GM23338 (cell line): ENCODE measurements around the gene AGER.

Experiments used
- CREB1 ChIP-seq: fragments of 250-450 bp; sonication (Bioruptor Pico); IDR thresholded peaks from 2 replicates; pipeline ENCODE4 v1.5.0; 2020; ENCODE audit warnings: low read depth, mild to moderate bottlenecking, moderate library complexity
- EZH2 ChIP-seq: fragments of 200-600 bp; sonication (generic); IDR thresholded peaks from one replicate; pipeline ENCODE4 v1.8.0; 2017; ENCODE audit warnings: antibody characterized with exemption, mild to moderate bottlenecking, low read depth; ENCODE audit not compliant: unreplicated experiment
- EZH2phosphoT487 ChIP-seq: fragments of 200-600 bp; sonication (generic); IDR thresholded peaks from one replicate; pipeline ENCODE4 v1.8.1; 2018; ENCODE audit warnings: antibody characterized with exemption; ENCODE audit not compliant: unreplicated experiment
- POLR2AphosphoS5 ChIP-seq: IDR thresholded peaks from 2 replicates; pipeline ENCODE4 v1.6.1; 2016; ENCODE audit warnings: antibody characterized with exemption, low read depth
- ZNF114 ChIP-seq: fragments of 250-450 bp; sonication (Bioruptor Pico); IDR thresholded peaks from 2 replicates; pipeline ENCODE4 v1.5.0; 2020; ENCODE audit warnings: mild to moderate bottlenecking, moderate library complexity
- ZNF331 ChIP-seq: fragments of 250-450 bp; sonication (Bioruptor Pico); IDR thresholded peaks from 2 replicates; pipeline ENCODE4 v1.5.0; 2020; ENCODE audit warnings: low read depth, mild to moderate bottlenecking, moderate library complexity
- TF ChIP-seq, protein P1 (sequence below), 2 experiments: fragments of 200-600 bp in 1 of 2; sonication (generic) in 1 of 2; conservative IDR thresholded peaks; 2 replicates each; pipeline versions ENCODE4 v1.5.1 to v1.6.1; 2016 to 2017; ENCODE audit warnings: antibody characterized with exemption in 2 of 2, low read depth in 2 of 2, mild to moderate bottlenecking in 2 of 2, moderate library complexity in 1 of 2
- TF ChIP-seq, protein P2 (sequence below): IDR thresholded peaks from one replicate; pipeline ENCODE4 v1.6.1; 2018; ENCODE audit warnings: antibody characterized with exemption; ENCODE audit not compliant: unreplicated experiment

DNA sequence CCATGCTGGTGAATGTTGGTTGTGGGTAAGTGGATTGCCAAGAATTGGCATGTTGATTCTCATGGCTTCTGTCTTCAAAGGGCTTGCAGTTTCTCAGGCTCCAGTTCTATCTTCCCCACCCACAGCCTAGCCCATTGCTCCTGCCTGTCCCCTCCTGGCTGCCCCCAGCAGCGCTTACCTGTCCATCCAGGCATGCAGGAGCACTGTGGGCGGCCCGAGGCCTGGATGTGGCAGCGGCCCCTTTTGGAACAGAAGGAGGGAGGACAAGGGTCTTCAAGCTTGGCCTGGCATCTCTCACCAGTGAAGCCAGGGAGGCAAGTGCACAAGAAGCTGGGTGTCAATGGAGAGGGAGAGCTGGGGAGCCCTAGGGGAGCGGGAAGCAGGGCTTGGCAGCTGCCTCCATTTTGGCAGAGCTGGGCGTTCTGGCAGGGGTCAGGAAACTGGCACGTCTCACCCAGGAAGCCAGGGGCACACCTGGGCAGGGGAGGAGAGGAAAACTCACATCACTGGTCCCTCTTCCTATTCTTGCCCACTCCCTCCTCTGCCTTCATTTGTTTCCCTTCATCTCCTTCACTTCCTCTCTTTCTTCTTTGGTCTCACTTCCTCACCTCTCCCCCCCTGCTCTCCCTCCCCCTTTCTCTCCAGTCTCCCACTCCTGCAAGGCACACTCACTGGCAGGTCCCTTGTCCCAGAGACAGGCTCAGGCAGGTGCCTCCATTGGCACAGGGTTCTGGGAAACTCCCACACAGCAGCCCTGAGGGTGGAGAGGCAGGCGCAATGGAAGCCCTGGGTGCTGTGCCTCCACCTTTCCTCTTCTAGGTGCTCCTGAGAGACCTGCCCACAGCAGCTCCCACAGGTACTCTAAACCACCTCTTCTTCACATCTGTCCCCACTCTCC lies 38.5 kb upstream of the AGER start:
- TF ChIP-seq, protein P1, sequence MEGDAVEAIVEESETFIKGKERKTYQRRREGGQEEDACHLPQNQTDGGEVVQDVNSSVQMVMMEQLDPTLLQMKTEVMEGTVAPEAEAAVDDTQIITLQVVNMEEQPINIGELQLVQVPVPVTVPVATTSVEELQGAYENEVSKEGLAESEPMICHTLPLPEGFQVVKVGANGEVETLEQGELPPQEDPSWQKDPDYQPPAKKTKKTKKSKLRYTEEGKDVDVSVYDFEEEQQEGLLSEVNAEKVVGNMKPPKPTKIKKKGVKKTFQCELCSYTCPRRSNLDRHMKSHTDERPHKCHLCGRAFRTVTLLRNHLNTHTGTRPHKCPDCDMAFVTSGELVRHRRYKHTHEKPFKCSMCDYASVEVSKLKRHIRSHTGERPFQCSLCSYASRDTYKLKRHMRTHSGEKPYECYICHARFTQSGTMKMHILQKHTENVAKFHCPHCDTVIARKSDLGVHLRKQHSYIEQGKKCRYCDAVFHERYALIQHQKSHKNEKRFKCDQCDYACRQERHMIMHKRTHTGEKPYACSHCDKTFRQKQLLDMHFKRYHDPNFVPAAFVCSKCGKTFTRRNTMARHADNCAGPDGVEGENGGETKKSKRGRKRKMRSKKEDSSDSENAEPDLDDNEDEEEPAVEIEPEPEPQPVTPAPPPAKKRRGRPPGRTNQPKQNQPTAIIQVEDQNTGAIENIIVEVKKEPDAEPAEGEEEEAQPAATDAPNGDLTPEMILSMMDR (conservative IDR thresholded peaks at IDR 0.05; ENCODE audit: low read depth in 2 of 2), result no peak
- TF ChIP-seq POLR2AphosphoS5 (no peak), ZNF331 (CRISPR knock-in tag) (no peak), EZH2phosphoT487 (no peak), EZH2 (no peak), CREB1 (CRISPR knock-in tag) (no peak), ZNF114 (CRISPR knock-in tag) (no peak)
- TF ChIP-seq, protein P2, sequence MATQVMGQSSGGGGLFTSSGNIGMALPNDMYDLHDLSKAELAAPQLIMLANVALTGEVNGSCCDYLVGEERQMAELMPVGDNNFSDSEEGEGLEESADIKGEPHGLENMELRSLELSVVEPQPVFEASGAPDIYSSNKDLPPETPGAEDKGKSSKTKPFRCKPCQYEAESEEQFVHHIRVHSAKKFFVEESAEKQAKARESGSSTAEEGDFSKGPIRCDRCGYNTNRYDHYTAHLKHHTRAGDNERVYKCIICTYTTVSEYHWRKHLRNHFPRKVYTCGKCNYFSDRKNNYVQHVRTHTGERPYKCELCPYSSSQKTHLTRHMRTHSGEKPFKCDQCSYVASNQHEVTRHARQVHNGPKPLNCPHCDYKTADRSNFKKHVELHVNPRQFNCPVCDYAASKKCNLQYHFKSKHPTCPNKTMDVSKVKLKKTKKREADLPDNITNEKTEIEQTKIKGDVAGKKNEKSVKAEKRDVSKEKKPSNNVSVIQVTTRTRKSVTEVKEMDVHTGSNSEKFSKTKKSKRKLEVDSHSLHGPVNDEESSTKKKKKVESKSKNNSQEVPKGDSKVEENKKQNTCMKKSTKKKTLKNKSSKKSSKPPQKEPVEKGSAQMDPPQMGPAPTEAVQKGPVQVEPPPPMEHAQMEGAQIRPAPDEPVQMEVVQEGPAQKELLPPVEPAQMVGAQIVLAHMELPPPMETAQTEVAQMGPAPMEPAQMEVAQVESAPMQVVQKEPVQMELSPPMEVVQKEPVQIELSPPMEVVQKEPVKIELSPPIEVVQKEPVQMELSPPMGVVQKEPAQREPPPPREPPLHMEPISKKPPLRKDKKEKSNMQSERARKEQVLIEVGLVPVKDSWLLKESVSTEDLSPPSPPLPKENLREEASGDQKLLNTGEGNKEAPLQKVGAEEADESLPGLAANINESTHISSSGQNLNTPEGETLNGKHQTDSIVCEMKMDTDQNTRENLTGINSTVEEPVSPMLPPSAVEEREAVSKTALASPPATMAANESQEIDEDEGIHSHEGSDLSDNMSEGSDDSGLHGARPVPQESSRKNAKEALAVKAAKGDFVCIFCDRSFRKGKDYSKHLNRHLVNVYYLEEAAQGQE, result no peak
